ENCODE data around the gene OR52L1. TPM values are rescaled to one million over a fixed set of nuclear protein-coding genes. Genes with fewer than 3 reads are reported as not detected.

OR52L1 gene
- total RNA-seq (under 1 TPM in 1 of 2 donors, not detected in 1; 0.08 TPM), polyA plus RNA-seq (not detected)

DNA sequence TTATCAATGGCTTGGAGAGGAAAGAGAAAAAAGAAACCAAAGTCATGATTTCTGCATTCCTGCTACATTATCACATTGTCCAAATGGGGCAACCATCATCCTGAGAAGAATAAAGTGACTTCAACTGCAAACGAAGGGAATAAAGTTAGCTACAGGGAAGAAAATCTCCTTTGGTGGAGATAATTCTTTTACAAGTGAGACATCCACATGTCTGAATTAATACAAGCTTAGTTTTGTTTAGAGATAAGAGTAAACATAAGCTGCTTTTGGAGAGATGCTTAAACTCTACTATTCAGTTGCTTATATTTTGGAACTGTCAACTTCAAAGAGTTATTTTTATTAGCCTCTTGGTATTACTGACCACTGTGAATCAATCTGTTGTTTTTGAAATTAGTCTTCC, at the start of gene OR52L1:
Gene OR52L1 (minus strand): TSS at position 101 of the 400 bp plus-strand sequence. CDS start 55 bp downstream, at position 46.
- Histone ChIP-seq H3K9me3 (ENCODE audit: control insufficient read depth in 4 of 4, low read length in 3 of 4) (no peaks in the 10 kb centered on the region), H3K27me3 (ENCODE audit: control insufficient read depth in 4 of 4, insufficient read depth in 4 of 4, low read length in 3 of 4) (peaks cover 0 to 3% (median 0%) of the 10 kb centered on the region in 4 donors), H3K4me1 (ENCODE audit: control insufficient read depth in 4 of 4, insufficient read depth in 4 of 4, low read length in 3 of 4) (no peaks in the 10 kb centered on the region), H3K27ac (ENCODE audit: low read depth in 1 of 2, low read length in 2 of 2) (no peak within 1 kb of the TSS), H3K9ac (ENCODE audit: low read depth in 1 of 2, low read length in 2 of 2) (no peak within 1 kb of the TSS), H3K36me3 (ENCODE audit: control insufficient read depth in 4 of 4, insufficient read depth in 3 of 4, low read depth in 1 of 4, low read length in 3 of 4) (no peaks in the 10 kb centered on the region), H3K4me3 (ENCODE audit: low read depth in 1 of 3, low read length in 3 of 3) (no peak within 1 kb of the TSS)
- TF ChIP-seq CTCF (IDR thresholded peaks at IDR 0.05; ENCODE audit: low read depth, low read length, missing input control) (no peak), GABPA (IDR thresholded peaks at IDR 0.05 in 1 of 2, conservative IDR thresholded peaks at IDR 0.05 in 1 of 2) (no peak), TAF1 (conservative IDR thresholded peaks at IDR 0.05) (no peak), RXRA (IDR thresholded peaks at IDR 0.05) (no peak)
- TF ChIP-seq, protein P1, sequence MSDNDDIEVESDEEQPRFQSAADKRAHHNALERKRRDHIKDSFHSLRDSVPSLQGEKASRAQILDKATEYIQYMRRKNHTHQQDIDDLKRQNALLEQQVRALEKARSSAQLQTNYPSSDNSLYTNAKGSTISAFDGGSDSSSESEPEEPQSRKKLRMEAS (IDR thresholded peaks at IDR 0.05), result no peak
- TF ChIP-seq, protein P2, sequence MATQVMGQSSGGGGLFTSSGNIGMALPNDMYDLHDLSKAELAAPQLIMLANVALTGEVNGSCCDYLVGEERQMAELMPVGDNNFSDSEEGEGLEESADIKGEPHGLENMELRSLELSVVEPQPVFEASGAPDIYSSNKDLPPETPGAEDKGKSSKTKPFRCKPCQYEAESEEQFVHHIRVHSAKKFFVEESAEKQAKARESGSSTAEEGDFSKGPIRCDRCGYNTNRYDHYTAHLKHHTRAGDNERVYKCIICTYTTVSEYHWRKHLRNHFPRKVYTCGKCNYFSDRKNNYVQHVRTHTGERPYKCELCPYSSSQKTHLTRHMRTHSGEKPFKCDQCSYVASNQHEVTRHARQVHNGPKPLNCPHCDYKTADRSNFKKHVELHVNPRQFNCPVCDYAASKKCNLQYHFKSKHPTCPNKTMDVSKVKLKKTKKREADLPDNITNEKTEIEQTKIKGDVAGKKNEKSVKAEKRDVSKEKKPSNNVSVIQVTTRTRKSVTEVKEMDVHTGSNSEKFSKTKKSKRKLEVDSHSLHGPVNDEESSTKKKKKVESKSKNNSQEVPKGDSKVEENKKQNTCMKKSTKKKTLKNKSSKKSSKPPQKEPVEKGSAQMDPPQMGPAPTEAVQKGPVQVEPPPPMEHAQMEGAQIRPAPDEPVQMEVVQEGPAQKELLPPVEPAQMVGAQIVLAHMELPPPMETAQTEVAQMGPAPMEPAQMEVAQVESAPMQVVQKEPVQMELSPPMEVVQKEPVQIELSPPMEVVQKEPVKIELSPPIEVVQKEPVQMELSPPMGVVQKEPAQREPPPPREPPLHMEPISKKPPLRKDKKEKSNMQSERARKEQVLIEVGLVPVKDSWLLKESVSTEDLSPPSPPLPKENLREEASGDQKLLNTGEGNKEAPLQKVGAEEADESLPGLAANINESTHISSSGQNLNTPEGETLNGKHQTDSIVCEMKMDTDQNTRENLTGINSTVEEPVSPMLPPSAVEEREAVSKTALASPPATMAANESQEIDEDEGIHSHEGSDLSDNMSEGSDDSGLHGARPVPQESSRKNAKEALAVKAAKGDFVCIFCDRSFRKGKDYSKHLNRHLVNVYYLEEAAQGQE (IDR thresholded peaks at IDR 0.05), result no peak
- DNase-seq (ENCODE audit: low spot score), result no peak
- 40% methylated on average over 1 of the region's 1 CpG for WGBS

GRCh38 chr11:6030708-6031405, 44.1 kb upstream of the OR52L1 start, which contains the start of gene OR56A1:
OR56A1 (minus strand) TSS chr11:6030758; CDS start chr11:6027692, 3,066 bp downstream.
- TF ChIP-seq JUND (IDR thresholded peaks at IDR 0.05), result no peak
- TF ChIP-seq YY1 (IDR thresholded peaks at IDR 0.05), result no peak
- no peak for TF ChIP-seq RAD21 (IDR thresholded peaks at IDR 0.05)
- Histone ChIP-seq H3K4me1 (ENCODE audit: control insufficient read depth in 4 of 4, insufficient read depth in 4 of 4, low read length in 3 of 4) (no peaks in the 10 kb centered on the region), H3K9me3 (ENCODE audit: control insufficient read depth in 4 of 4, low read length in 3 of 4) (no peaks in the 10 kb centered on the region), H3K27ac (ENCODE audit: low read depth in 1 of 2, low read length in 2 of 2) (no peak within 1 kb of the TSS), H3K9ac (ENCODE audit: low read depth in 1 of 2, low read length in 2 of 2) (no peak within 1 kb of the TSS), H3K4me3 (ENCODE audit: low read depth in 1 of 3, low read length in 3 of 3) (no peak within 1 kb of the TSS), H3K27me3 (ENCODE audit: control insufficient read depth in 4 of 4, insufficient read depth in 4 of 4, low read length in 3 of 4) (peaks cover 0 to 5% (median 2%) of the 10 kb centered on the region in 4 donors), H3K36me3 (ENCODE audit: control insufficient read depth in 4 of 4, insufficient read depth in 3 of 4, low read depth in 1 of 4, low read length in 3 of 4) (no peaks in the 10 kb centered on the region)
- no peak for DNase-seq (ENCODE audit: low spot score)
- 73% methylated on average over 1 of the region's 1 CpG for WGBS

GRCh38 chr11:6027501-6027900, 40.7 kb upstream of the OR52L1 start:
- no peak for DNase-seq (ENCODE audit: low spot score)
- Histone ChIP-seq H3K4me3 (ENCODE audit: low read depth in 1 of 3, low read length in 3 of 3) (no peak overlapping the region), H3K36me3 (ENCODE audit: control insufficient read depth in 4 of 4, insufficient read depth in 3 of 4, low read depth in 1 of 4, low read length in 3 of 4) (no peaks in the 10 kb centered on the region), H3K9ac (ENCODE audit: low read depth in 1 of 2, low read length in 2 of 2) (no peak overlapping the region), H3K4me1 (ENCODE audit: control insufficient read depth in 4 of 4, insufficient read depth in 4 of 4, low read length in 3 of 4) (no peaks in the 10 kb centered on the region), H3K9me3 (ENCODE audit: control insufficient read depth in 4 of 4, low read length in 3 of 4) (no peaks in the 10 kb centered on the region), H3K27ac (ENCODE audit: low read depth in 1 of 2, low read length in 2 of 2) (no peak overlapping the region), H3K27me3 (ENCODE audit: control insufficient read depth in 4 of 4, insufficient read depth in 4 of 4, low read length in 3 of 4) (peaks cover 0 to 5% (median 0%) of the 10 kb centered on the region in 4 donors)
- TF ChIP-seq RAD21 (IDR thresholded peaks at IDR 0.05) (no peak), FOXA1 (IDR thresholded peaks at IDR 0.05) (no peak), ATF3 (IDR thresholded peaks at IDR 0.05) (no peak), RXRA (IDR thresholded peaks at IDR 0.05) (no peak), EGR1 (IDR thresholded peaks at IDR 0.05; ENCODE audit: low read depth in 2 of 2) (no peak), FOXA2 (IDR thresholded peaks at IDR 0.05) (no peak), SP1 (IDR thresholded peaks at IDR 0.05) (no peak), YY1 (IDR thresholded peaks at IDR 0.05) (no peak), HNF4G (IDR thresholded peaks at IDR 0.05) (no peak)
- TF ChIP-seq, protein P1 (IDR thresholded peaks at IDR 0.05), result no peak
- 90% methylated on average over 1 of the region's 1 CpG for WGBS
